SK-N-MC (cell line): Measurements from ENCODE around the gene HEATR3.
"Not testable (repeated sequence)": the region's sequence is repeated elsewhere in the genome, so short reads cannot be mapped to it uniquely, and the experiment has no call there.

Experiments
- DNase-seq: peaks from one replicate; pipeline ENCODE4 v3.0.0-alpha.2; 2011; ENCODE audit warnings: low read depth, low spot score
- H3K27ac ChIP-seq: fragments of 200-600 bp; sonication (generic); 2 replicates; pipeline ENCODE4 v1.5.1; 2016; ENCODE audit warnings: mixed run types
- H3K36me3 ChIP-seq: fragments of 200-600 bp; sonication (generic); 2 replicates; pipeline ENCODE4 v1.6.1; 2017; ENCODE audit warnings: antibody characterized with exemption, low read length, mixed read lengths; ENCODE audit not compliant: insufficient read depth
- H3K4me3 ChIP-seq: fragments of 200-600 bp; sonication (generic); 2 replicates; pipeline ENCODE4 v1.5.1; 2016
- H3K9ac ChIP-seq: fragments of 200-600 bp; sonication (generic); 2 replicates; pipeline ENCODE4 v1.8.0; 2017; ENCODE audit warnings: mixed run types, mixed read lengths; ENCODE audit not compliant: insufficient read length
- H3K9me3 ChIP-seq: fragments of 200-600 bp; sonication (generic); 2 replicates; pipeline ENCODE4 v1.6.1; 2017; ENCODE audit warnings: low read depth, mild to moderate bottlenecking, antibody characterized with exemption, low read length, moderate library complexity, mixed read lengths
- EZH2 ChIP-seq: fragments of 200-600 bp; sonication (generic); IDR thresholded peaks from one replicate; pipeline ENCODE4 v1.6.1; 2017; ENCODE audit warnings: antibody characterized with exemption
- FOXP2 ChIP-seq: optimal IDR thresholded peaks from 2 replicates; pipeline ENCODE3; 2011; ENCODE audit warnings: mild to moderate bottlenecking, moderate library complexity; ENCODE audit not compliant: insufficient read depth; ENCODE audit errors: extremely low read length, control extremely low read depth
- POLR2AphosphoS5 ChIP-seq: IDR thresholded peaks from 2 replicates; pipeline ENCODE4 v1.6.1; 2012; ENCODE audit warnings: mild to moderate bottlenecking, low read depth, low read length, borderline replicate concordance

The HEATR3 gene

DNA sequence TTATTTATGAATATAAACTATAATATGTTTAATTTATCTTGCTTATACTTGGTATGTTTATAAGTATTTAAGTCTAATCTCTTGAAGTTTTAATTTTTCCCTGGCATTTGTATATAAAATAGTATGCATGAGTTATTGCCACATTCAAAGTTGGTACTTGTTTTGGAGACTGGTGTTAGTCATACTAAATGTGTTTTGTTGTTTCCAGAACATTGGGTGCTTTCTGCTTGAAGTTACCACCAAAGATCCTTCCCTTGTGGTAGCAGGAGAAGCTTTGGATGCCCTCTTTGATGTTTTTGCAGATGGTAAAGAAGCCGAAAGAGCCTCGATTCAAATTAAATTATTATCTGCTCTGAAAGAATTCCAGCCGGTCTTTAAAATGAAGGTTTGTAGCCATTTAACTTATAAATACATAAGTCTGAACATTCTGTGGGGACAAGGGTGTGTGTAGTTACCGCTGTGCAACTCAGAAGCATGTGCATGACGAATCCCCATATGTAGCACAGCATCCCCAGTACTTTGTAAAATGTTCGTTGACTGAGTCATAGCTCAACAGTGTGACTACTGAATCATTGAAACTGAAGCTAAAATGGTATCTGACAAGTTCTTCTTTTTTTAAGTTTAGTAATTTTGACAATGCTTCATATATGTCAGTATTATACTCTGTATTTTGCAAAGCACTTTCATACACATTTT is 36.4 kb downstream of the HEATR3 start:
- H3K27ac ChIP-seq: no peak overlapping the region
- H3K36me3 ChIP-seq: peaks cover 17% of the 10 kb centered on the region; the same call in 1 of the 2 replicates
- no peak for DNase-seq
- H3K4me3 ChIP-seq: no peak overlapping the region
- no peaks in the 10 kb centered on the region for H3K9me3 ChIP-seq
- TF ChIP-seq FOXP2 (no peak), POLR2AphosphoS5 (no peak)
- no peak overlapping the region for H3K9ac ChIP-seq

DNA sequence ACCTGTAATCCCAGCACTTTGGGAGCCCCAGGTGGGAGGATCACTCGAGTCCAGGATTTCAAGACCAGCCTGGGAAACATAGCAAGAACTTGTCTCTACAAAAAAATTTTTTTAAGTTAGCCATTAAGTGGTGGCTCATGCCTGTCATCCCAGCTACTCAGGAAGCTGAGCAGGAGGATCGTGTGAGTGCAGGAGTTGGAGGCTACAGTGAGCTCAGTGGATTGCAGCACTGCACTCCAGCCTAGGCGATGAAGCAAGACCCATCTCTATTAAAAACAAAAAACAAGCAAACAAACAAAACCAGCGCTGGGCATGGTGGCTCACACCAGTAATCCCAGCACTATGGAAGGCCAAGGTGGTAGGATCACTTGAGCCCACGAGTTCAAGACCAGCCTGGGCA is 38.0 kb downstream of the HEATR3 start:
- H3K4me3 ChIP-seq: no peak overlapping the region
- DNase-seq: no peak
- no peak overlapping the region for H3K27ac ChIP-seq
- H3K9ac ChIP-seq: no peak overlapping the region
- H3K9me3 ChIP-seq: no peaks in the 10 kb centered on the region
- peaks cover 17% of the 10 kb centered on the region; the same call in 1 of the 2 replicates for H3K36me3 ChIP-seq
- TF ChIP-seq FOXP2 (no peak), POLR2AphosphoS5 (no peak), EZH2 (no peak)

DNA sequence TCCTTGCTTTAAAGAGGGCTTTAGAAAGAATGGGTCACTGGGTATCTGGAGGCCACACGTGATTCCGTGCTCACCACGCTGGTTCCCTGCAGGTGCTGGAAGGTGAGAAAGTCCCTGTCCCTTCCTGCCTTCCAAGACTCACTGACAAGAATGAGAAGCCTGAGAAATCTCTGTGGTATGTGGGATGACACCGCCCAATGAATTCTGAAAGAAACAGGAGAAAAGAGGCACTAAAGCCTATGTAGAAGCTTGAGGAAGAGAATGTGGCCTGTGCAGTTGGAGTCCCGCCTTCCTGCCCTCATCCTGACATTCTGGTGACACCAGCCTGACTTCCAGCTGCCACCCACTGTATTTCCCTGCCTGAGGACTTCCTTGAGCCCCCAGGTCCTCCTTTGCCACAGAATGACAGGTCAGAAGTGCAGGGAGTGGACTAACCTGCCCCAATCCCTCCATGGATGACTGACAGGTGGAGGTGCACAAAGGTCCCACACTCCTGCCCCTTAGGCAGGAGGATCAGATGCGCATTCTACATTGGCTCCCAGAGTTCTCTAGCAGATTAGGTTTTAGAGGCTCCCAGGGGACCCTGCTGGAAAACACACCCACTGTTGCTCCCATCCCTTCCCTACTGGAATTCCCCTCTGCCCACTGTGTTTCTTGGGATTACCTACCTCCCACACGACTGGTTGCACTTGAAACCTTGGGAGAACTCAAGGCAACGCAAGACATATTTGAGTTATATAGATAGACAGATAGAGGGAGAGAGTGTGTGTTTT is 48.8 kb downstream of the HEATR3 start:
- no peaks in the 10 kb centered on the region for H3K9me3 ChIP-seq
- DNase-seq: no peak

DNA sequence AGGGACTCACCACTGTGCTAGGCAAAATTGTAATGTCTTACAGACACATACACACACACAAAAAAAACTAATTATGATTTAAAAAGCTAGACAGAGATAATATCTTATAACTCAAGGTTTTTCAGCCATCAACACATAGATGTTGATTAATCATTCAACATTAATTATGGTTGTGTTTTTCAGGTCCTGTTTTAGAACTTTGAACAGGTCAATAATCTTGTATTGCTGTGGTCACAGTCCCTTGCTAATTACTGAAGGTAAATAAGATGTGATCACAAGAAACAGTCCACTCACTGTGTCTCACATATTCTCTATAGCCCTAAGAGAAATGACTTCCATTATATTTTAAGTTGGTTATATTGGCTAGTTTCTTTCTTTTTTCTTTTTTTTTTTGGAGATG is 54.9 kb downstream of the HEATR3 start:
- Histone ChIP-seq H3K9me3 (no peaks in the 10 kb centered on the region), H3K27ac (no peak overlapping the region), H3K36me3 (no peaks in the 10 kb centered on the region), H3K4me3 (no peak overlapping the region), H3K9ac (no peak overlapping the region)
- DNase-seq: no peak
- TF ChIP-seq POLR2AphosphoS5 (no peak), EZH2 (no peak), FOXP2 (no peak)

More for the DNA sequence above, 48.8 kb downstream of the HEATR3 start:
- no peak for TF ChIP-seq POLR2AphosphoS5
- no peak for TF ChIP-seq EZH2
- TF ChIP-seq FOXP2: no peak
- H3K27ac ChIP-seq: no peak overlapping the region
- no peak overlapping the region for H3K9ac ChIP-seq
- H3K4me3 ChIP-seq: no peak overlapping the region
- no peaks in the 10 kb centered on the region for H3K36me3 ChIP-seq

DNA sequence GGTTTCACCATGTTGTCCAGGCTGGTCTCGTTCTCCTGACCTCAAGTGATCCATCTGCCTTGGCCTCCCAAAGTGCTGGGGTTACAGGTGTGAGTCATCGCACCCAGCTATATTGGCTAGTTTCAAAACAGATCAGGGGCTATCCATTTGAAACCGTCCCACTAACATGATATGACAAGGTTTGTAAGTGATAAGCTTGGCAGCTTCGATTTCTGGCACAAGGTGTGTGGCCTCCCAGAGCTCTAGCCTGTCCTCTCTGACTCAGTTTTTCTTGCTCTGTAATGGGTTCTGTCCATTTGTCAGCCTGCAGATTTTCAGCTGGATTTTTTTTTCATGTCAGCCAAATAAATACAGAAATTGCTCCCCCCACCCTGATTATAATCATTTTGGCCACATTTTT is 55.5 kb downstream of the HEATR3 start:
- H3K27ac ChIP-seq: no peak overlapping the region
- H3K9ac ChIP-seq: no peak overlapping the region
- TF ChIP-seq POLR2AphosphoS5 (no peak), EZH2 (no peak), FOXP2 (no peak)
- H3K36me3 ChIP-seq: no peaks in the 10 kb centered on the region
- no peak for DNase-seq
- H3K9me3 ChIP-seq: no peaks in the 10 kb centered on the region
- no peak overlapping the region for H3K4me3 ChIP-seq

DNA sequence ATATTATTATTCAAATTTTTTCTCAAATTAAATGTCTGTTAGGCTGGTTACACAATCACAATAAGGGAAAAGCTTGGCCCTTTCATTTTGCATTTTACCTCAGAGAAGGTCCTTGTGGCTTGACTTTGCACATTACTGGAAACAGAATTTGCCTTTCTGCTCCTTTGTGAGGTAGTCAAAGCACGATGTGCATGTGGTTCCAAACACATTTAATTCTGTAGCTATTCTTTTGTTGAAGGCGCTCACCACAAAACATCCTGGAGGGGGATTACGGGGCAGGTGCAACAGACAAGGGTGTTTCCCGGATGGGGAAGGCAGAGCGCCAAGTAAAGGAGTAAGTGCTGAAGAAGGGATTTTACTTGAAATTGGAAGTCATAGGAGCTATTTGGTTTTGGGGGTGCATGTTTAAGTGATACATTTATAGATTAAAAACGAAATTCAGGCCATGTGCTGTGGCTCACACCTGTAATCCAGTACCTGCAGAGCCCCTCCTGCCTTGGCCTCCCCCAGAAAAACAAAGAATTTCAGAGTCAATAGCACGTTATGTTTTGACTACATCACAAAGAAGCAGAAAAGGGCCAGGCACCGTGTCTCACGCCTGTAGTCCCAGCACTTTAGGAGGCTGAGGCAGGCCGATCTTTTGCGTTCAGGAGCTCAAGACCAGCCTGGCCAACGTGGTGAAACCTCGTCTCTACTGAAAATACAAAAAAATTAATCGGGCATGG is 56.1 kb downstream of the HEATR3 start:
- no peak overlapping the region for H3K27ac ChIP-seq
- H3K9me3 ChIP-seq: no peaks in the 10 kb centered on the region
- H3K4me3 ChIP-seq: no peak overlapping the region
- no peak for DNase-seq
- no peaks in the 10 kb centered on the region for H3K36me3 ChIP-seq
- TF ChIP-seq POLR2AphosphoS5 (no peak), FOXP2 (no peak), EZH2 (no peak)
- no peak overlapping the region for H3K9ac ChIP-seq

DNA sequence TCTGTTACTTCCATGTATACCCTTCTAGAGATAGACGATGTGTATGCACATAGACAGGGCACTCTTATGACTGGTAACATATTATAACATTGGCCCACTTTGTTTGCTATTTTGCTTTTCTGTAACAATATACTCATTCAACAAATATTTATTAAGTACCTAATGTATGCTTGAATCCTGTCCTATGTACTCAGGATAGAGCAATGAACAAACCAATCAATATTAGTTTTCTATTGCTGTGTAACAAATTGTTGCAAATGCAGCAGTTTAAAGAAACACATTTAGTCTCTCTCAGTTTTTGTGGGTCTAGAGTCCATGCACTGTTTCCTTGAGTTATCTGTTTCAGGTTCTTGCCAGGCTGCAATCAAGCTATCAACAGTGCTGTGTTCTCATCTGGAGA is 57.6 kb downstream of the HEATR3 start:
- Histone ChIP-seq H3K4me3 (no peak overlapping the region), H3K27ac (no peak overlapping the region)
- TF ChIP-seq FOXP2 (no peak), EZH2 (no peak), POLR2AphosphoS5 (no peak)

DNA sequence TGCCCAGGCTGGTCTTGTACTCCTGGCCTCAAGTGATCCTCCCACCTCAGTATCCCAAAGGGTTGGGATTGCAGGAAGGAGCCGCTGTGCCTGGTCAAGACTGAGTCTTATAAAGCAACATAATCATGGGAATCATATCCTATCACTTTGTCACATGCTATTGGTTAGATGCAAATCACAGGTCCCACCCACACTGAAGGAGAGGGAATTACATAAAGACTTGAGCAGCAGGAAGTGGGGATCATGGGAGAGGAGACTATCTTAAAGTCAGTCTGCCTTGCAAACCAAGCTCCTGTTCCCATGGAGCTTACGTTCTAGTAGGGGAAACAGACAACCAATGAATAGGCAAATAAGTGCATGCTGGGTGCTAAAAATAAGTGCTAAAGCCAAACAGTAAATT is 59.0 kb downstream of the HEATR3 start:
- no peak overlapping the region for H3K27ac ChIP-seq
- H3K4me3 ChIP-seq: no peak overlapping the region
- H3K9ac ChIP-seq: no peak overlapping the region
- TF ChIP-seq FOXP2 (no peak), POLR2AphosphoS5 (no peak), EZH2 (no peak)
- H3K9me3 ChIP-seq: no peaks in the 10 kb centered on the region
- no peak for DNase-seq
- no peaks in the 10 kb centered on the region for H3K36me3 ChIP-seq

More for the DNA sequence above, 57.6 kb downstream of the HEATR3 start:
- Histone ChIP-seq H3K9me3 (no peaks in the 10 kb centered on the region), H3K9ac (no peak overlapping the region), H3K36me3 (no peaks in the 10 kb centered on the region)
- no peak for DNase-seq

DNA sequence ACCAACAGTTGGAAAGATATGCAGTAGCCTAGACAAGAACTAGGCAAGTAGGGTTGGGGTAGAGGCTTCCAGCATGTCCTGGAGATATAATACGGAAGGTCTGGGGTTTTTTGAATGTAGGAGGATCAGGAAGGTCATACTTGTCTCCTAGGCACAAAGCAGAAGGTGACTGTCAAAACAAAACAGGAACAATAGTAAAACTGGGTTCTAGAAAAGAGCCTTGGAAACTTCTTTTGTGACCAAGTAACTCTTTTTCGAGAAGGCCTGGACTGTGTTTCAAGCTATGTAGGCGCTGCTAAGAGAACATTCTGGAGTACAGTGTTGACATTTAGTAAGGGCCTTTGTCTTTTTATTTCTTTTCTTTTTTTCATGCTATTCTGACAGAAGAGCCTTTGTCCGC is 60.4 kb downstream of the HEATR3 start:
- no peak overlapping the region for H3K9ac ChIP-seq
- no peak overlapping the region for H3K27ac ChIP-seq
- no peak for DNase-seq
- no peak for TF ChIP-seq EZH2
- TF ChIP-seq POLR2AphosphoS5: no peak
- TF ChIP-seq FOXP2: no peak
- H3K4me3 ChIP-seq: no peak overlapping the region
- H3K36me3 ChIP-seq: no peaks in the 10 kb centered on the region
- H3K9me3 ChIP-seq: no peaks in the 10 kb centered on the region

DNA sequence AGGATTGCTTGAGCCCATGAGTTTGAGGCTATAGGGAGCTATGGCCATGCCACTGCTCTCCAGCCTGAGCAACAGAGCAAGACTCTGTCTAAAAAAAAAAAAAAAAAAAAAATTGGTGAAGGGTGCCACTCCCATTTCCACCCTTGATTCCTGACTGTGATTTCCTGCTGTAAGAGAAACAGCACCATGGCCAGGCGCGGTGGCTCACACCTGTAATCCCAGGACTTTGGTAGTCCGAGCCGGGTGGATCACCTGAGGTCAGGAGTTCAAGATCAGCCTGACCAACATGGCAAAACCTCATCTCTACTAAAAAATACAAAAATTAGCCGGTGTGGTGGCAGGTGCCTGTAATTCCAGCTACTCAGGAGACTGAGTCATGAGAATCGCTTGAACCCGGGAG is 66.8 kb downstream of the HEATR3 start:
- H3K36me3 ChIP-seq, DNase-seq, H3K4me3 ChIP-seq, H3K9ac ChIP-seq, H3K27ac ChIP-seq, H3K9me3 ChIP-seq: not testable (repeated sequence)
